HL-60 (cell line): Measurements from ENCODE around the gene PRDM16.

Source experiments
- CTCF ChIP-seq: IDR thresholded peaks from one replicate; pipeline ENCODE4 v1.5.1; 2011; ENCODE audit warnings: low read length, control low read depth, inconsistent platforms; ENCODE audit not compliant: insufficient read depth
- GABPA ChIP-seq: IDR thresholded peaks from 2 replicates; pipeline ENCODE4 v1.6.1; 2012; ENCODE audit warnings: low read depth
- POLR2AphosphoS5 ChIP-seq: IDR thresholded peaks from 2 replicates; pipeline ENCODE4 v1.6.1; 2012; ENCODE audit warnings: low read depth
- REST ChIP-seq: IDR thresholded peaks from 2 replicates; pipeline ENCODE4 v1.6.1; 2012; ENCODE audit warnings: low read depth; ENCODE audit not compliant: insufficient replicate concordance

GRCh38 chr1:3292868-3293562 lies 224.0 kb downstream of the PRDM16 start:
- TF ChIP-seq CTCF (no peak), GABPA (no peak), POLR2AphosphoS5 (no peak), REST (no peak)
